OCI-LY1 (cell line): ENCODE results near the gene CACNA1B.
A peak's percentile ranks its signal among the peaks of the same experiment; 100 is the strongest.
"Not testable (repeated sequence)": the region's sequence is repeated elsewhere in the genome, so short reads cannot be mapped to it uniquely, and the experiment has no call there.

Experiments
- H2AFZ ChIP-seq: fragments of 200-600 bp; sonication (generic), shearing (Covaris generic); 2 replicates; pipeline ENCODE4 v1.6.0; 2014; ENCODE audit warnings: antibody characterized with exemption, mild to moderate bottlenecking, low read length
- H3F3A ChIP-seq: fragments of 200-600 bp; sonication (generic), shearing (Covaris generic); 2 replicates; pipeline ENCODE4 v1.6.0; 2014; ENCODE audit warnings: mild to moderate bottlenecking, antibody characterized with exemption, low read length, moderate library complexity; ENCODE audit not compliant: insufficient read depth
- H3K27ac ChIP-seq: fragments of 200-600 bp; sonication (generic); 2 replicates; pipeline ENCODE4 v1.5.1; 2014; ENCODE audit warnings: low read length, mixed run types, mild to moderate bottlenecking, low read depth; ENCODE audit not compliant: poor library complexity, severe bottlenecking
- H3K27me3 ChIP-seq: fragments of 200-600 bp; sonication (generic); 2 replicates; pipeline ENCODE4 v1.6.0; 2014; ENCODE audit warnings: antibody characterized with exemption, mild to moderate bottlenecking, low read length, moderate library complexity; ENCODE audit not compliant: insufficient read depth
- H3K36me3 ChIP-seq: fragments of 200-600 bp; sonication (generic); 2 replicates; pipeline ENCODE4 v1.6.1; 2014; ENCODE audit warnings: mild to moderate bottlenecking, antibody characterized with exemption, low read length, moderate library complexity, mixed read lengths; ENCODE audit not compliant: insufficient read depth
- H3K4me1 ChIP-seq: fragments of 200-600 bp; sonication (generic); 2 replicates; pipeline ENCODE4 v1.5.1; 2014; ENCODE audit warnings: mild to moderate bottlenecking, low read length, moderate library complexity; ENCODE audit not compliant: insufficient read depth, severe bottlenecking
- H3K4me2 ChIP-seq: fragments of 200-600 bp; sonication (generic), shearing (Covaris generic); 2 replicates; pipeline ENCODE4 v1.6.1; 2014; ENCODE audit warnings: low read length
- H3K4me3 ChIP-seq: fragments of 200-600 bp; sonication (generic); 2 replicates; pipeline ENCODE4 v1.5.1; 2014; ENCODE audit warnings: low read length, low read depth, mild to moderate bottlenecking, mixed read lengths; ENCODE audit not compliant: poor library complexity, severe bottlenecking
- H3K79me2 ChIP-seq: fragments of 200-600 bp; shearing (Covaris generic); 2 replicates; pipeline ENCODE4 v1.6.1; 2016; ENCODE audit warnings: mixed run types, low read length, mixed read lengths; ENCODE audit not compliant: insufficient read depth
- H3K9ac ChIP-seq: fragments of 200-600 bp; sonication (generic), shearing (Covaris generic); 2 replicates; pipeline ENCODE4 v1.6.1; 2014; ENCODE audit warnings: mild to moderate bottlenecking, low read length, mixed read lengths
- H3K9me2 ChIP-seq: fragments of 200-600 bp; sonication (generic), shearing (Covaris generic); 2 replicates; pipeline ENCODE4 v1.6.1; 2014; ENCODE audit warnings: low read depth, mild to moderate bottlenecking, low read length, mixed read lengths
- H3K9me3 ChIP-seq: fragments of 200-600 bp; shearing (Covaris generic); 2 replicates; pipeline ENCODE4 v1.6.1; 2014; ENCODE audit warnings: low read length, mixed read lengths
- H4K20me1 ChIP-seq: fragments of 200-600 bp; sonication (generic), shearing (Covaris generic); 2 replicates; pipeline ENCODE4 v1.6.0; 2016; ENCODE audit warnings: mild to moderate bottlenecking, low read length; ENCODE audit not compliant: insufficient read depth
- TF ChIP-seq, protein P1 (sequence below): fragments of 200-600 bp; sonication (generic), shearing (Covaris generic); IDR thresholded peaks from 2 replicates; pipeline ENCODE4 v1.5.1; 2017; ENCODE audit warnings: mild to moderate bottlenecking, antibody characterized with exemption, low read length, moderate library complexity, mixed read lengths

Gene CACNA1B

DNA sequence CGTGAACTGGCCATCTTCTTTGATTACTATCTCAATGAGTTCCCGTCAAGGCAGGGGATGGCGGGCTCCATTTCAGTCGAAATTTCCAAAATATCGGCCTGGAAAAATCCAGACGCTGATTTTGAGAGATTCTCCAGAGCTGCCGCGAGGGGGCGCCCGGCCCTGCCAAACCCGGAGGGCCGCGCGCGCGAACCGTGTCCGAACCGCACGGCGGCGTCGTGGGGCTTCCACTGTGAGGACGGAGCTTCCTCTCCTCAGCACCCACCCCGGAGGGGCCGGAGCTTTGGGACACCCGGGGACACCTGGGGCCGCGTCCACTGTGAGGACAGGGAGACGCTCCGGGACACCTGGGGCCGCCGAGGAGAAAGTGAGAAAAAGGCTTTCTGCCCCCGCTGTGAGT lies 270.0 kb downstream of the CACNA1B start:
- not testable (repeated sequence) for H3K9me2 ChIP-seq, H3K27me3 ChIP-seq, H3K36me3 ChIP-seq, H3K9me3 ChIP-seq, H4K20me1 ChIP-seq, H3K4me3 ChIP-seq, H3K4me1 ChIP-seq, H3F3A ChIP-seq, H3K79me2 ChIP-seq, H3K4me2 ChIP-seq, H3K9ac ChIP-seq, H2AFZ ChIP-seq, H3K27ac ChIP-seq
- TF ChIP-seq, protein P1, sequence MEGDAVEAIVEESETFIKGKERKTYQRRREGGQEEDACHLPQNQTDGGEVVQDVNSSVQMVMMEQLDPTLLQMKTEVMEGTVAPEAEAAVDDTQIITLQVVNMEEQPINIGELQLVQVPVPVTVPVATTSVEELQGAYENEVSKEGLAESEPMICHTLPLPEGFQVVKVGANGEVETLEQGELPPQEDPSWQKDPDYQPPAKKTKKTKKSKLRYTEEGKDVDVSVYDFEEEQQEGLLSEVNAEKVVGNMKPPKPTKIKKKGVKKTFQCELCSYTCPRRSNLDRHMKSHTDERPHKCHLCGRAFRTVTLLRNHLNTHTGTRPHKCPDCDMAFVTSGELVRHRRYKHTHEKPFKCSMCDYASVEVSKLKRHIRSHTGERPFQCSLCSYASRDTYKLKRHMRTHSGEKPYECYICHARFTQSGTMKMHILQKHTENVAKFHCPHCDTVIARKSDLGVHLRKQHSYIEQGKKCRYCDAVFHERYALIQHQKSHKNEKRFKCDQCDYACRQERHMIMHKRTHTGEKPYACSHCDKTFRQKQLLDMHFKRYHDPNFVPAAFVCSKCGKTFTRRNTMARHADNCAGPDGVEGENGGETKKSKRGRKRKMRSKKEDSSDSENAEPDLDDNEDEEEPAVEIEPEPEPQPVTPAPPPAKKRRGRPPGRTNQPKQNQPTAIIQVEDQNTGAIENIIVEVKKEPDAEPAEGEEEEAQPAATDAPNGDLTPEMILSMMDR: peak; percentile 8; the same call in 1 of the 2 replicates

DNA sequence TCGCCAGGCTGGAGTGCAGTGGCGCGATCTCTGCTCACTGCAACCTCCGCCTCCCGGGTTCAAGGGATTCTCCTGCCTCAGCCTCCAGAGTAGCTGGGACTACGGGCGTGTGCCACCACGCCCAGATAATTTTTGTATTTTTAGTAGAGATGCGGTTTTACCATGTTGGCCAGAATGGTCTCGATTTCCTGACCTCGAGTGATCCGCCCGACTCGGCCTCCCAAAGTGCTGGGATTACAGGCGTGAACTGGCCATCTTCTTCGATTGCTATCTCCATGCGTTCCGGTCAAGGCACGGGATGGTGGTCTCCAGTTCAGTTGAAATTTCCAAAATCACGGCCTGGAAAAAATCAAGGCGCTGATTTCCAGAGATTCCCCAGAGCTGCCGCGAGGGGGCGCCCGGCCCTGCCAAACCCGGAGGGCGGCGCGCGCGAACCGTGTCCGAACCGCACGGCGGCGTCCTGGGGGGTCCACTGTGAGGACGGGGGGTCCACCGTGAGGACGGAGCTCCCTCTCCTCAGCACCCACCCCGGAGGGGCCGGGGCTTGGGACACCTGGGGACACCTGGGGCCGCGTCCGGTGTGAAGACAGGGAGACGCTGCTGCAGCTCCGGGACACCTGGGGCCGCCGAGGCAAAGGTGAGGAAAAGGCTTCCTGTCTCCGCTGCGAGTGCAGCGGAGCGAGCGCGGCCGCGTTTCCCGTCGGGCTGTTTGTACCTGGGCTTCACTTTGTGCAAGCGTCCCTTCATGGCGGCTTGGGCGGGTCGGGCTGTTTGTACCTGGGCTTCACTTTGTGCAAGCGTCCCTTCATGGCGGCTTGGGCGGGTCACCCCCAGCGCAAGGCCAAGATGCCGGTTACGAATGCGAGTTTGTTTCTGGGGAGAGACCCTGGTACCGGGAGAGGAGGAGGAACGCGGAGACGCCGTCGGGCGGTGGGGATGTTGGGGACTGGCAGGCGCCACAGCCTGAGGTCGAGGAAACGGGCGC lies 272.4 kb downstream of the CACNA1B start:
- TF ChIP-seq, protein P1: peak; percentile 43
- not testable (repeated sequence) for H2AFZ ChIP-seq, H3K27me3 ChIP-seq, H3F3A ChIP-seq, H3K9ac ChIP-seq, H3K9me2 ChIP-seq, H3K36me3 ChIP-seq, H3K27ac ChIP-seq, H3K79me2 ChIP-seq, H3K9me3 ChIP-seq, H3K4me1 ChIP-seq, H4K20me1 ChIP-seq
- peak overlapping the region; percentile 54 for H3K4me3 ChIP-seq
- H3K4me2 ChIP-seq: peak overlapping the region; percentile 48; the same call in 1 of the 2 replicates

DNA sequence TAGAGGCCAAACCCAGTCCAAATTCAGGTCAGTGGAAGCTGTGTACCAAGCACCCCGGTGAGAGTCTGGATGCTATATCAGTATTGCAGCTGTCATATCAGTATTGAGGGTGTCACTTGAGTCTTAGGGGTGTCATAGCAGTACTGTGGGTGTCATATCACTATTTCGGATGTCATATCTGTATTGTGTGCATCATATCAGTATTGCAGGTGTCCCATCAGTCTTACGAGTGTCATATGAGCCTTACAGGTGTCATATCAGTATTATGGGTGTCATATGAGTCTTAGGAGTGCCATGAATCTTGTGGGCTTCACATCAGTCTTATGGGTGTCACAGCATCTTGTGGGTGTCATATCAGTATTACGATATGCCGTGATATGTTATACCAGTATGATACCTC lies 278.2 kb downstream of the CACNA1B start:
- H2AFZ ChIP-seq, H3K27ac ChIP-seq, H3K9me2 ChIP-seq, H4K20me1 ChIP-seq, H3K27me3 ChIP-seq, H3K4me2 ChIP-seq, H3K36me3 ChIP-seq, H3K4me3 ChIP-seq, H3K9ac ChIP-seq, H3K79me2 ChIP-seq, H3F3A ChIP-seq, H3K4me1 ChIP-seq, H3K9me3 ChIP-seq: not testable (repeated sequence)

DNA sequence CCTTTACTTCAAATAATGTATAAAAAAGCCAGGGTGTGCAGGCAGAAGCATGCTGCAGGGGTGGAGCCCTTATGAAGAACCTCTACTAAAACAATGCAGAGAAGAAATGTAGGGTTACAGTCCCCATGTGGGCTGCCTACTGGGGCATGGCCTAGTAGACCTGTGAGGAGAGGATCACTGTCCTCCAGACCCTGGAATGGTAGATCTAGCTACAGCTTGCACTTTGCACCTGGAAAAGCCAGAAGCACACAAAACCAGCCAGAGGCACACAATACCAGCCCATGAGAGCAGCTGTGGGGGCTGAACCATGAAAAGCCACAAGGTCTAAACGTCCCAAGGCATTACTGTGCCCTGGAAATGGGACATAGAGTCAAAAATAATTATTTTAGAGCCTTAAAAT lies 289.2 kb downstream of the CACNA1B start:
- H3K4me2 ChIP-seq, H2AFZ ChIP-seq: not testable (repeated sequence)

More for the DNA sequence above, 289.2 kb downstream of the CACNA1B start:
- H3K4me3 ChIP-seq, H4K20me1 ChIP-seq, H3K36me3 ChIP-seq, H3F3A ChIP-seq, H3K9me3 ChIP-seq, H3K9ac ChIP-seq, H3K79me2 ChIP-seq, H3K4me1 ChIP-seq, H3K27me3 ChIP-seq, H3K9me2 ChIP-seq, H3K27ac ChIP-seq: not testable (repeated sequence)
